Natural killer cell treated with Interleukin-12 subunit alpha and Interleukin-12 subunit beta and Interleukin-15 and Interleukin-18, amount 100 ng/mL, for 72 hours (primary cell): ENCODE results near the gene RIPPLY3. TPM values are rescaled to one million over a fixed set of nuclear protein-coding genes. Genes with fewer than 3 reads are reported as not detected.

Experiments used
- ATAC-seq, 2 donors: fragments of 150-1000 bp; cut with Tn5 transposase in 1 of 2; sonication (Bioruptor Pico), chemical (Tn5 transposase) in 1 of 2; 2 replicates each; pipeline ENCODE4 v1.10.0; 2021
- DNase-seq: peaks from one replicate; pipeline ENCODE4 v3.0.0; 2022; ENCODE audit warnings: low spot score
- H3K27ac Mint-ChIP-seq, 2 donors: 1 replicate in 1 of 2; 2 replicates in 1 of 2; pipeline ENCODE4 v1.8.0; 2022; ENCODE audit warnings: mixed read lengths in 2 of 2, mild to moderate bottlenecking in 1 of 2, moderate library complexity in 1 of 2
- H3K27me3 Mint-ChIP-seq, 2 donors: 1 replicate in 1 of 2; 2 replicates in 1 of 2; pipeline ENCODE4 v1.8.0; 2022; ENCODE audit warnings: mixed read lengths in 2 of 2
- H3K36me3 Mint-ChIP-seq: one replicate; pipeline ENCODE4 v1.8.0; 2022; ENCODE audit warnings: mixed read lengths
- H3K4me1 Mint-ChIP-seq, 2 donors: 1 replicate in 1 of 2; 2 replicates in 1 of 2; pipeline ENCODE4 v1.8.0; 2022; ENCODE audit warnings: low read depth in 2 of 2, mixed read lengths in 2 of 2, mild to moderate bottlenecking in 1 of 2
- H3K4me3 Mint-ChIP-seq: one replicate; pipeline ENCODE4 v1.8.0; 2022; ENCODE audit warnings: mixed read lengths
- H3K9me3 Mint-ChIP-seq: 2 replicates; pipeline ENCODE4 v1.8.0; 2022; ENCODE audit warnings: mixed read lengths
- total RNA-seq, 2 donors: library from RNA; stranded (reverse); gene quantifications; one replicate each; pipeline ENCODE4 v1.2.3, GENCODE V29; 2022

The RIPPLY3 gene
- total RNA-seq, 2 donors from 2014 or later, result not detected

DNA sequence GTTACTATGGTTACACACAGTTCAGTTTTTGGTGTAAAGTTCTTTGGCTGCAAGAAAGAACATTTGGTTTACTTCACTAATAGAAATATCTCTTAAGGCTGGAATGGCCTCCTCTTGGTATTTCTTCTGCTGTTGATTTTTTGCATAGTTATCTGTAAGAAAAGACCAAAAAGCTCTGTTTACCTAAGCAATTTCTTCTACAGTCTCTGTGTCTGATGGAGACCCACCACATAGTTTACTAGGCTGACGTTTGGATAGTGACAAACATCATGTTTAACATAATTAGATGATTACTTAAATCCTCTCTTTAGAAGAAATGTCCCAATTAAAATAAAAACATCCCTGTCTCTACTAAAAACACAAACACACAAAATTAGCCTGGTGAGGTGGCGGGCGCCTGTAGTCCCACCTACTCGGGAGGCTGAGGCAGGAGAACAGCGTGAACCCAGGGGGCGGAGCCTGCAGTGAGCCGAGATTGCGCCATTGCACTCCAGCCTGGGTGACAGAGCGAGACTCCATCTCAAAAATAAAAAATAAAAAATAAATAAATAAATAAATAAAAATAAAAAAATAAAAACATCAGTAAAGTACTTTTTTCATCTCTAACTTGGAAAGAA lies 59.2 kb downstream of the RIPPLY3 start:
- H3K27ac Mint-ChIP-seq, result no peak overlapping the region
- no peak for DNase-seq
- H3K27me3 Mint-ChIP-seq, result no peaks in the 10 kb centered on the region
- no peaks in the 10 kb centered on the region for H3K9me3 Mint-ChIP-seq
- H3K4me1 Mint-ChIP-seq, result peaks cover 5 to 9% of the 10 kb centered on the region in 2 donors
- peaks cover 5% of the 10 kb centered on the region for H3K36me3 Mint-ChIP-seq
- no peak overlapping the region for H3K4me3 Mint-ChIP-seq
- ATAC-seq, result no peak

Other genes starting within 250 kb of the RIPPLY3 start
- 10 to 100 TPM; 16.1 to 30.7 TPM for gene HLCS, start 40.0 kb upstream of the RIPPLY3 start, total RNA-seq
- gene PIGP, start 66.4 kb downstream of the RIPPLY3 start, total RNA-seq, result 10 to 100 TPM; 11.2 to 15.9 TPM
- gene TTC3, start 66.6 kb downstream of the RIPPLY3 start, total RNA-seq, result 10 to 100 TPM; 32.8 to 84.2 TPM